AG04450 (cell line): ENCODE data around the gene SLC30A9. TPM values are rescaled to one million over a fixed set of nuclear protein-coding genes. Genes with fewer than 3 reads are reported as not detected.

ENCODE experiments used
- CTCF ChIA-PET: fragments of 300-600, 350-600 bp; formaldehyde crosslinking; extraction: SDS; loops from one replicate; lab custom pipeline; 2022; ENCODE audit warnings: antibody characterized with exemption, inconsistent platforms; lab: Charles Lee
- POLR2A ChIA-PET: fragments of 350-600 bp; formaldehyde crosslinking; extraction: SDS; loops from one replicate; lab custom pipeline; 2021; ENCODE audit warnings: antibody characterized with exemption, inconsistent platforms; lab: Yijun Ruan, JAX
- DNase-seq: peaks from one replicate; pipeline ENCODE4 v3.0.0-alpha.2; 2011; ENCODE audit warnings: low read depth, low spot score
- H3K27ac ChIP-seq: one replicate; pipeline ENCODE4 v1.5.1; 2012; ENCODE audit warnings: low read depth, low read length, control low read depth
- H3K27me3 ChIP-seq: one replicate; pipeline ENCODE4 v1.6.0; 2012; ENCODE audit warnings: low read length; ENCODE audit not compliant: control insufficient read depth, insufficient read depth
- H3K4me3 ChIP-seq: 2 replicates; pipeline ENCODE4 v1.5.1; 2011; ENCODE audit warnings: mild to moderate bottlenecking, low read depth, low read length, control low read depth
- H3K9me3 ChIP-seq: 2 replicates; pipeline ENCODE4 v1.5.1; 2012; ENCODE audit warnings: low read length; ENCODE audit not compliant: control insufficient read depth, insufficient read depth
- polyA plus RNA-seq: library from polyadenylated mRNA; depleted of rRNA; stranded (reverse); fragments of >200 nt; gene quantifications from 2 replicates; pipeline ENCODE4 v1.2.3, GENCODE V29; 2011
- TF ChIP-seq, protein P1 (sequence below): IDR thresholded peaks from 2 replicates; pipeline ENCODE4 v1.5.1; 2011; ENCODE audit warnings: low read depth, low read length, control low read depth, inconsistent platforms

The SLC30A9 gene
- polyA plus RNA-seq, 1 experiment = 82.9 TPM

DNA sequence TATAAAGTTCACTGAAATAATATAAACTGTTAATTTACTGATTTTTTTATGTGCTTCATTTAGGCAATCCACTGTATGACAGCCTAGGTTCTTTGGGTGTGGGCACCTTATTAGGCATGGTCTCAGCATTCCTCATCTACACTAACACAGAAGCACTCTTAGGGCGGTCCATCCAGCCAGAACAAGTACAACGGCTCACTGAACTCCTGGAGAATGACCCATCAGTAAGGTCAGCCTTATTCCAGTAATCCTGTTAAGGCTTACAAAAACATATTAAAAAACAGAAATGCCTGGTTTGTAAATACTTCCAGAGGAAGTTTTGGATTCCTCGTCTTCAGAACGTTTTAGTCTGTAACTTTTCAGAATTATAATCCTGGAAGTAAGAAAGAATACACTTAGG is 80.1 kb downstream of the SLC30A9 start:
- Histone ChIP-seq H3K27ac (no peak overlapping the region), H3K27me3 (no peaks in the 10 kb centered on the region), H3K4me3 (no peak overlapping the region), H3K9me3 (no peaks in the 10 kb centered on the region)
- TF ChIP-seq, protein P1, sequence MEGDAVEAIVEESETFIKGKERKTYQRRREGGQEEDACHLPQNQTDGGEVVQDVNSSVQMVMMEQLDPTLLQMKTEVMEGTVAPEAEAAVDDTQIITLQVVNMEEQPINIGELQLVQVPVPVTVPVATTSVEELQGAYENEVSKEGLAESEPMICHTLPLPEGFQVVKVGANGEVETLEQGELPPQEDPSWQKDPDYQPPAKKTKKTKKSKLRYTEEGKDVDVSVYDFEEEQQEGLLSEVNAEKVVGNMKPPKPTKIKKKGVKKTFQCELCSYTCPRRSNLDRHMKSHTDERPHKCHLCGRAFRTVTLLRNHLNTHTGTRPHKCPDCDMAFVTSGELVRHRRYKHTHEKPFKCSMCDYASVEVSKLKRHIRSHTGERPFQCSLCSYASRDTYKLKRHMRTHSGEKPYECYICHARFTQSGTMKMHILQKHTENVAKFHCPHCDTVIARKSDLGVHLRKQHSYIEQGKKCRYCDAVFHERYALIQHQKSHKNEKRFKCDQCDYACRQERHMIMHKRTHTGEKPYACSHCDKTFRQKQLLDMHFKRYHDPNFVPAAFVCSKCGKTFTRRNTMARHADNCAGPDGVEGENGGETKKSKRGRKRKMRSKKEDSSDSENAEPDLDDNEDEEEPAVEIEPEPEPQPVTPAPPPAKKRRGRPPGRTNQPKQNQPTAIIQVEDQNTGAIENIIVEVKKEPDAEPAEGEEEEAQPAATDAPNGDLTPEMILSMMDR = no peak
- ChIA-PET CTCF (no interaction called here), POLR2A (no interaction called here)
- DNase-seq = no peak

DNA sequence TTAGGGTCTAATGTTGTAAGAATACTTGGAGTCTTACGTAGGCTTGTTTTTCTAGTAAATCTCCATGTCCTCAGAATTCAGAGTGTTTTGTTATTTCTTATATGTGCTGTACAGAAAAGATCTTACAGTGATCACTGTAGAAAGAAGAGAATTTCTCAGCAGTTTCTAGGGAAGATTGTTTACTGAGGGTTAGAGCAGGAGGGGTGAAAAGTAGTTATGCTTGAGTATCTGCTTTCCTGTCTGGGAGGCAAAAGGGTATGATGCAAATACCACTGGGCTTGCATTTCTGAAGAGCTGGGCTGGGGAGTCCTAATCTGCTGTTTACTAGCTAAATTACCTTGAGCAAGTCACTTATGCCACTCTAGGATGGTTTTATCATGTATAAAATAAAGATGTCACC is 84.0 kb downstream of the SLC30A9 start:
- POLR2A ChIA-PET = no interaction called here
- no peak for DNase-seq
- Histone ChIP-seq H3K4me3 (no peak overlapping the region), H3K27ac (no peak overlapping the region), H3K9me3 (no peaks in the 10 kb centered on the region), H3K27me3 (no peaks in the 10 kb centered on the region)
- TF ChIP-seq, protein P1 = no peak
- CTCF ChIA-PET = interaction anchor here (1.4 kb wide), 1 partner anchor 446 kb away, joined by 4 read pairs; no protein-coding TSS in a partner anchor

DNA sequence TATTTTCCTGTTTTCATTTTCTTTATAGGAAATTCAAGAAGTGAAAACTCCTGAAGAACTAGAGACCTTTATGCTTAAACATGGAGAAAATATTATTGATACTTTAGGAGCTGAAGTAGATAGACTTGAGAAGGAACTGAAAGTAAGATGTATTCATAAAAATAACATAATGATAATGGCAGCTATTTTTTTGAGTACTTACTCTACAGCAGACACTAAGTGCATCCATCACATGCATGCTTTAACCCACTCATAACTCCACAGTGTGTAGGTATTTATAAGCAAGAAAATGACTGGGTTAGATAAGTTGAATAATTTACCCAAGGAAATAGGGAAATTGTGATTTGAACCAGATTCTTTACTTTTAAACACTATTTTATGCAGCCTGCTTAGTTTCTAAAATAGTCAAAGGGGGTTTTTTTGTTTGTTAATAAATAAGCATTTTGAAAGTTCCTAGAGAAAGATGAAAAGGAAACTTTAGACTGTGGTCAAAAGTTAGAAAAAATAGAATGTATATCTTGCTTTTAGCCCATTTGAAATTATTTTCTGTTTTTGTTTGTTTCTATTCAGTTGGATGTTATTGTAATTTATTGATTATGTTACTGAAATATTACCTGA is 88.0 kb downstream of the SLC30A9 start:
- ChIA-PET POLR2A (interaction anchor here (0.6 kb wide), 1 partner anchor 114 kb away, joined by 5 read pairs; no protein-coding TSS in a partner anchor), CTCF (no interaction called here)
- Histone ChIP-seq H3K4me3 (no peak overlapping the region), H3K9me3 (no peaks in the 10 kb centered on the region), H3K27me3 (no peaks in the 10 kb centered on the region), H3K27ac (no peak overlapping the region)
- TF ChIP-seq, protein P1 = no peak
- DNase-seq = no peak

DNA sequence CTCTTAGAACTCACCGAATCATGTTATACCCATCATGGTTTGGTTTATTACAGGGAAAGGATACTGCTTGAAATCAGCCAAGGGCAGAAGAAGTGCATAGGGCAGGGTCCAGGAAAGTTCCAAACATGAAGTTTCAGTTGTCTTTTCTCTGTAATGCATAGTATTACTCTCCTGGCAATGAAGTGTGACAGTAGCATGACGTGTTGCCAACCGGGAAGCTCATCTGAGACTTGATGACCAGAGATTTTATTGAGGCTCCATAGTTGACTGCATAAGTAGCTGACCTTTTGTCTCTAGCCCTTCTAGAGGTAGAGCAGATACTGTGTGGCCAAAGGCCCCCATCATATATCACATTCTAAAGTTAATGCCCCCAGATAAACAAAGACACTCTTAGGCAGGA is 90.0 kb downstream of the SLC30A9 start:
- TF ChIP-seq, protein P1 = no peak

DNA sequence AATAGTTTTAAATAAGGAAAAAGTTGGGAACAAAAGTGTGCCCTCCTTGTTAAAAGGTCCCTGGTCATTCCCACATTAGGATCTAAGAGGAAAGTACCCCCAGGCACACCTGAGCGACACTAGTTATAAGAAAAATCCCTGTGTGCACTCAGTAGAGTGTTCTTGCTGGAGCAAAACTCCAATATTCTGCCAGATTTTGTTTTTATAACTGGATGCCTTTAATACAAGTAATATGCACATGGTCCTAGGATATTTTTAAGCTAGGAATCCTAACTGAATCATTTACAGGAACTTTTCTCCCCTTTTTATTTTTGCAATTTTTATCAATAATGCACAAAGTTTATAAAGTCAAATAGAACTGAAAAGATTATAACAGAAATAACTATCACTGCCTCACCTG is 93.5 kb downstream of the SLC30A9 start:
- POLR2A ChIA-PET = no interaction called here
- Histone ChIP-seq H3K9me3 (no peaks in the 10 kb centered on the region), H3K4me3 (no peak overlapping the region), H3K27ac (no peak overlapping the region), H3K27me3 (no peaks in the 10 kb centered on the region)
- no peak for DNase-seq
- TF ChIP-seq, protein P1 = no peak
- CTCF ChIA-PET = no interaction called here

More for the DNA sequence above, 90.0 kb downstream of the SLC30A9 start:
- Histone ChIP-seq H3K27me3 (no peaks in the 10 kb centered on the region), H3K27ac (no peak overlapping the region), H3K4me3 (no peak overlapping the region), H3K9me3 (no peaks in the 10 kb centered on the region)
- CTCF ChIA-PET = no interaction called here
- DNase-seq = no peak
- POLR2A ChIA-PET = no interaction called here
